ENCODE results near the gene RIBC2. TPM values are rescaled to one million over a fixed set of nuclear protein-coding genes. Genes with fewer than 3 reads are reported as not detected.
A peak's percentile ranks its signal among the peaks of the same experiment; 100 is the strongest.

RIBC2 gene
- total and polyA plus RNA-seq, 2 of the 13 experiments (the other 11 are each of a cell fraction or from before 2014, with no cell fraction given) = 0.55 TPM; not detected in 1

- TF ChIP-seq ZBTB10 (CRISPR knock-in tag; IDR thresholded peaks at IDR 0.05; ENCODE audit: borderline replicate concordance) (no peak), ZZZ3 (CRISPR knock-in tag; IDR thresholded peaks at IDR 0.05; ENCODE audit: borderline replicate concordance) (no peak), U2AF1 (optimal IDR thresholded peaks at IDR 0.05; ENCODE audit: low read depth, low read length) (no peak), ZNF30 (CRISPR knock-in tag; IDR thresholded peaks at IDR 0.05) (no peak), ZNF441 (CRISPR knock-in tag; IDR thresholded peaks at IDR 0.05; ENCODE audit: borderline replicate concordance) (no peak), ZNF800 (CRISPR knock-in tag; IDR thresholded peaks at IDR 0.05) (no peak), MBD4 (IDR thresholded peaks at IDR 0.05; ENCODE audit: borderline replicate concordance, low read length) (no peak), ZNF331 (CRISPR knock-in tag; IDR thresholded peaks at IDR 0.05) (no peak; the same call in 1 of the 2 replicates), HINFP (CRISPR knock-in tag; IDR thresholded peaks at IDR 0.05; ENCODE audit: low read depth) (no peak), HOXA7 (CRISPR knock-in tag; IDR thresholded peaks at IDR 0.05) (no peak), TEAD3 (CRISPR knock-in tag; optimal IDR thresholded peaks at IDR 0.05; ENCODE audit: borderline replicate concordance) (peak; percentile 68), ZFP90 (CRISPR knock-in tag; IDR thresholded peaks at IDR 0.05; ENCODE audit: borderline replicate concordance) (no peak), ZNF564 (CRISPR knock-in tag; IDR thresholded peaks at IDR 0.05) (no peak), AKAP8 (CRISPR knock-in tag; IDR thresholded peaks at IDR 0.05) (no peak), ZC3H4 (CRISPR knock-in tag; IDR thresholded peaks at IDR 0.05; ENCODE audit: borderline replicate concordance) (no peak), NONO (IDR thresholded peaks at IDR 0.05) (no peak), NONO (CRISPR knock-in tag; conservative IDR thresholded peaks at IDR 0.05) (no peak), KDM5A (IDR thresholded peaks at IDR 0.05; ENCODE audit: borderline replicate concordance, low read length) (no peak), REL (CRISPR knock-in tag; conservative IDR thresholded peaks at IDR 0.05) (no peak), ATF7-NPFF (CRISPR knock-in tag; IDR thresholded peaks at IDR 0.05; ENCODE audit: low read depth) (no peak), CEBPB (IDR thresholded peaks at IDR 0.05; ENCODE audit: borderline replicate concordance, low read depth, low read length) (no peak), ZNF260 (CRISPR knock-in tag; IDR thresholded peaks at IDR 0.05; ENCODE audit: borderline replicate concordance, low read depth) (no peak), NR1H2 (CRISPR knock-in tag; IDR thresholded peaks at IDR 0.05; ENCODE audit: borderline replicate concordance, low read depth) (no peak), SOX5 (CRISPR knock-in tag; IDR thresholded peaks at IDR 0.05; ENCODE audit: borderline replicate concordance) (peak; percentile 30; the same call in 1 of the 2 replicates), DNMT1 (CRISPR knock-in tag; IDR thresholded peaks at IDR 0.05) (no peak), ZNF776 (CRISPR knock-in tag; IDR thresholded peaks at IDR 0.05) (no peak), MAFK (conservative IDR thresholded peaks at IDR 0.05 in 1 of 2, IDR thresholded peaks at IDR 0.05 in 1 of 2; ENCODE audit: low read length in 2 of 2) (no peak)
These were observed 28.6 kb downstream of the RIBC2 start (continued) for GRCh38 chr22:45442116-45442515.

Measured in HepG2 (cell line).